ENCODE results near the gene TMEM59L. TPM values are rescaled to one million over a fixed set of nuclear protein-coding genes. Genes with fewer than 3 reads are reported as not detected.

The TMEM59L gene
- total and polyA plus RNA-seq, 10 of the 15 experiments (the other 5 are each of a cell fraction or from before 2014, with no cell fraction given), result 0.06 TPM; not detected in 9

GRCh38 chr19:18658366-18658855, 45.7 kb downstream of the TMEM59L start:
- ChIA-PET POLR2A (interaction anchor here (0.7 kb wide), 1 partner anchor 101 kb away, joined by 7 read pairs; no protein-coding TSS in a partner anchor), SMC1A (ENCODE audit: uncharacterized antibody, unreplicated experiment) (no interaction called here), RAD21 (ENCODE audit: unreplicated experiment) (interaction anchor here (1.2 kb wide), 1 partner anchor 64 kb away, joined by 3 read pairs; no protein-coding TSS in a partner anchor), CTCF (interaction anchor here (0.8 kb wide), 1 partner anchor 138 kb away, joined by 3 read pairs; no protein-coding TSS in a partner anchor)
- Histone ChIP-seq H2AFZ (ENCODE audit: control insufficient read depth, low read depth, low read length) (no peak overlapping the region), H3K4me1 (ENCODE audit: control insufficient read depth, insufficient read depth, low read length) (peaks cover 18% of the 10 kb centered on the region; the same call in 1 of the 2 replicates), H3K36me3 (ENCODE audit: control insufficient read depth in 2 of 2, insufficient read depth in 2 of 2, low read length in 1 of 2) (no peaks in the 10 kb centered on the region), H3K4me3 (no peak overlapping the region), H3K9ac (ENCODE audit: control insufficient read depth, insufficient read depth, low read length) (no peak overlapping the region), H3K9me3 (replicated peaks; ENCODE audit: control insufficient read depth, insufficient read depth, low read length) (no peaks in the 10 kb centered on the region; the same call in 2 of the 3 replicates), H3K27me3 (replicated peaks in 1 of 2; ENCODE audit: control insufficient read depth in 2 of 2, insufficient read depth in 2 of 2, low read length in 1 of 2) (no peaks in the 10 kb centered on the region), H4K20me1 (ENCODE audit: control insufficient read depth, insufficient read depth) (no peaks in the 10 kb centered on the region; the same call in 1 of the 2 replicates), H3K27ac (ENCODE audit: control insufficient read depth, insufficient read depth) (no peak overlapping the region), H3K79me2 (ENCODE audit: control insufficient read depth, insufficient read depth, low read length) (no peaks in the 10 kb centered on the region), H3K4me2 (ENCODE audit: control insufficient read depth, insufficient read depth) (no peak overlapping the region)
- intact Hi-C loops (cut with micrococcal nuclease; ENCODE audit: unreplicated experiment) (no loop called here), in situ Hi-C loops (cut with MboI) (no loop called here)
- no peak for ATAC-seq
- no peak for TF ChIP-seq IRF5 (IDR thresholded peaks at IDR 0.05; ENCODE audit: borderline replicate concordance)
- no peak for TF ChIP-seq PKNOX1 (IDR thresholded peaks at IDR 0.05)
- whole genome bisulfite sequencing (ENCODE audit: insufficient coverage, insufficient replicate concordance, low lambda C conversion rate, missing lambda C conversion rate), result 78% methylated on average over 4 of the region's 4 CpGs
- DNase-seq (ENCODE audit: low read depth, low spot score), result no peak
- FAIRE-seq, result no peak
- BruUV-seq (replicated peaks), result no TSS peak
